ENCODE data around the gene PTPRM.

The PTPRM gene

GRCh38 chr18:7757175-7757574 is 190.1 kb downstream of the PTPRM start:
- DNase-seq (ENCODE audit: low read depth) = no peak

GRCh38 chr18:7758764-7759163 is 191.6 kb downstream of the PTPRM start:
- DNase-seq (ENCODE audit: low read depth) = no peak

- no peak for DNase-seq (ENCODE audit: low read depth)
These were observed 194.1 kb downstream of the PTPRM start for GRCh38 chr18:7760967-7761948.

GRCh38 chr18:7764405-7764804 is 197.3 kb downstream of the PTPRM start:
- DNase-seq (ENCODE audit: low read depth) = no peak

- no peak for DNase-seq (ENCODE audit: low read depth)
These were observed 199.2 kb downstream of the PTPRM start for GRCh38 chr18:7766346-7766745.

- DNase-seq (ENCODE audit: low read depth) = no peak
These were observed 199.7 kb downstream of the PTPRM start for GRCh38 chr18:7766817-7767216.

- no peak for DNase-seq (ENCODE audit: low read depth)
These were observed 203.8 kb downstream of the PTPRM start for GRCh38 chr18:7770908-7771307.

GRCh38 chr18:7772510-7772888 is 205.4 kb downstream of the PTPRM start:
- DNase-seq (ENCODE audit: low read depth) = no peak

GRCh38 chr18:7772951-7773350 is 205.8 kb downstream of the PTPRM start:
- DNase-seq (ENCODE audit: low read depth) = no peak

- no peak for DNase-seq (ENCODE audit: low read depth)
These were observed 208.0 kb downstream of the PTPRM start for GRCh38 chr18:7775128-7775527.

GRCh38 chr18:7775843-7776242 is 208.7 kb downstream of the PTPRM start:
- DNase-seq (ENCODE audit: low read depth) = no peak

- DNase-seq (ENCODE audit: low read depth) = no peak
These were observed 211.1 kb downstream of the PTPRM start for GRCh38 chr18:7778181-7778580.

GRCh38 chr18:7779211-7779610 is 212.1 kb downstream of the PTPRM start:
- no peak for DNase-seq (ENCODE audit: low read depth)

- DNase-seq (ENCODE audit: low read depth) = no peak
These were observed 217.1 kb downstream of the PTPRM start for GRCh38 chr18:7784171-7784570.

GRCh38 chr18:7786569-7786968 is 219.5 kb downstream of the PTPRM start:
- DNase-seq (ENCODE audit: low read depth) = no peak

- DNase-seq (ENCODE audit: low read depth) = no peak
These were observed 220.2 kb downstream of the PTPRM start for GRCh38 chr18:7787339-7787738.

GRCh38 chr18:7789856-7790552 is 222.9 kb downstream of the PTPRM start:
- DNase-seq (ENCODE audit: low read depth) = no peak

GRCh38 chr18:7793100-7793499 is 226.0 kb downstream of the PTPRM start:
- no peak for DNase-seq (ENCODE audit: low read depth)

GRCh38 chr18:7803956-7804469 is 236.9 kb downstream of the PTPRM start:
- no peak for DNase-seq (ENCODE audit: low read depth)

GRCh38 chr18:7805096-7805495 is 238.0 kb downstream of the PTPRM start:
- no peak for DNase-seq (ENCODE audit: low read depth)

GRCh38 chr18:7805880-7806279 is 238.8 kb downstream of the PTPRM start:
- DNase-seq (ENCODE audit: low read depth) = no peak

- DNase-seq (ENCODE audit: low read depth) = no peak
These were observed 240.9 kb downstream of the PTPRM start for GRCh38 chr18:7807936-7808453.

- DNase-seq (ENCODE audit: low read depth) = no peak
These were observed 241.9 kb downstream of the PTPRM start for GRCh38 chr18:7808992-7809391.

All from activated gamma-delta T cell treated with anti-CD3 and anti-CD28 coated beads, Interleukin-2, amount 50 U/mL, for 16 hours (primary cell).